WTC11 (cell line): ENCODE data around the gene KAT8.

Source experiments
- ATF1 ChIP-seq: sonication (generic); formaldehyde crosslinking; IDR thresholded peaks from 2 replicates; pipeline ENCODE4 v1.8.1; 2023; ENCODE audit warnings: mild to moderate bottlenecking, moderate library complexity, missing genetic modification reagents
- CBFB ChIP-seq: sonication (generic); formaldehyde crosslinking; IDR thresholded peaks from 2 replicates; pipeline ENCODE4 v1.8.1; 2022; ENCODE audit warnings: mild to moderate bottlenecking, low read depth, missing genetic modification reagents
- CREB1 ChIP-seq: sonication (generic); formaldehyde crosslinking; IDR thresholded peaks from 2 replicates; pipeline ENCODE4 v1.8.0; 2023; ENCODE audit warnings: mild to moderate bottlenecking, missing genetic modification reagents
- ESRRA ChIP-seq: sonication (generic); formaldehyde crosslinking; IDR thresholded peaks from 2 replicates; pipeline ENCODE4 v1.8.1; 2022; ENCODE audit warnings: mild to moderate bottlenecking, missing genetic modification reagents, borderline replicate concordance
- JAZF1 ChIP-seq: fragments of 250-450 bp; sonication (Bioruptor Pico); IDR thresholded peaks from 2 replicates; pipeline ENCODE4 v1.9.0; 2021; ENCODE audit warnings: moderate library complexity, mild to moderate bottlenecking, inconsistent platforms
- KAT7 ChIP-seq: sonication (generic); formaldehyde crosslinking; IDR thresholded peaks from 2 replicates; pipeline ENCODE4 v1.8.1; 2023; ENCODE audit warnings: missing genetic modification reagents, mild to moderate bottlenecking, borderline replicate concordance
- RELA ChIP-seq: sonication (generic); formaldehyde crosslinking; IDR thresholded peaks from 2 replicates; pipeline ENCODE4 v1.8.1; 2022; ENCODE audit warnings: missing genetic modification reagents, mild to moderate bottlenecking, borderline replicate concordance
- TCF7 ChIP-seq: sonication (generic); formaldehyde crosslinking; IDR thresholded peaks from 2 replicates; pipeline ENCODE4 v1.8.0; 2022; ENCODE audit warnings: mild to moderate bottlenecking, low read depth, missing genetic modification reagents, moderate library complexity
- ZBTB21 ChIP-seq: sonication (generic); formaldehyde crosslinking; IDR thresholded peaks from 2 replicates; pipeline ENCODE4 v1.8.1; 2023; ENCODE audit warnings: mild to moderate bottlenecking, missing genetic modification reagents, borderline replicate concordance
- ZNF317 ChIP-seq: sonication (generic); formaldehyde crosslinking; IDR thresholded peaks from 2 replicates; pipeline ENCODE4 v1.8.1; 2023; ENCODE audit warnings: low read depth, mild to moderate bottlenecking, moderate library complexity, missing genetic modification reagents, borderline replicate concordance
- TF ChIP-seq, protein P1 (sequence below): fragments of 200-600 bp; IDR thresholded peaks from 2 replicates; pipeline ENCODE4 v1.8.0; 2022; ENCODE audit warnings: antibody characterized with exemption
- TF ChIP-seq, protein P2 (sequence below): sonication (generic); formaldehyde crosslinking; IDR thresholded peaks from 2 replicates; pipeline ENCODE4 v1.8.1; 2022; ENCODE audit warnings: low read depth, mild to moderate bottlenecking, moderate library complexity, missing genetic modification reagents, borderline replicate concordance

DNA sequence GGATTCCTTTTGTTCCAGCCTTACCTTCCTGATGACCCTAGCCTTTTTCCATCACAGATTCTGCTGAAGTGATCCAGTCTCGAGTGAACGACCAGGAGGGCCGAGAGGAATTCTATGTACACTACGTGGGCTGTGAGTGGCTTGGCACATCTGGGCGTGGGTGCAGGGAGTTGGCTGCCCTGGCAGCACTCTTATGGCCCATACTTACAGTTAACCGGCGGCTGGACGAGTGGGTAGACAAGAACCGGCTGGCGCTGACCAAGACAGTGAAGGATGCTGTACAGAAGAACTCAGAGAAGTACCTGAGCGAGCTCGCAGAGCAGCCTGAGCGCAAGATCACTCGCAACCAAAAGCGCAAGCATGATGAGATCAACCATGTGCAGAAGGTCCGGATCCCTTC, 2.7 kb downstream of the KAT8 start:
- TF ChIP-seq CBFB (CRISPR knock-in tag) (no peak), JAZF1 (CRISPR knock-in tag) (no peak), RELA (CRISPR knock-in tag) (no peak), CREB1 (CRISPR knock-in tag) (no peak), ZBTB21 (CRISPR knock-in tag) (no peak), ESRRA (no peak), KAT7 (no peak), TCF7 (CRISPR knock-in tag) (no peak), ATF1 (no peak), ZNF317 (no peak)
- TF ChIP-seq, protein P1, sequence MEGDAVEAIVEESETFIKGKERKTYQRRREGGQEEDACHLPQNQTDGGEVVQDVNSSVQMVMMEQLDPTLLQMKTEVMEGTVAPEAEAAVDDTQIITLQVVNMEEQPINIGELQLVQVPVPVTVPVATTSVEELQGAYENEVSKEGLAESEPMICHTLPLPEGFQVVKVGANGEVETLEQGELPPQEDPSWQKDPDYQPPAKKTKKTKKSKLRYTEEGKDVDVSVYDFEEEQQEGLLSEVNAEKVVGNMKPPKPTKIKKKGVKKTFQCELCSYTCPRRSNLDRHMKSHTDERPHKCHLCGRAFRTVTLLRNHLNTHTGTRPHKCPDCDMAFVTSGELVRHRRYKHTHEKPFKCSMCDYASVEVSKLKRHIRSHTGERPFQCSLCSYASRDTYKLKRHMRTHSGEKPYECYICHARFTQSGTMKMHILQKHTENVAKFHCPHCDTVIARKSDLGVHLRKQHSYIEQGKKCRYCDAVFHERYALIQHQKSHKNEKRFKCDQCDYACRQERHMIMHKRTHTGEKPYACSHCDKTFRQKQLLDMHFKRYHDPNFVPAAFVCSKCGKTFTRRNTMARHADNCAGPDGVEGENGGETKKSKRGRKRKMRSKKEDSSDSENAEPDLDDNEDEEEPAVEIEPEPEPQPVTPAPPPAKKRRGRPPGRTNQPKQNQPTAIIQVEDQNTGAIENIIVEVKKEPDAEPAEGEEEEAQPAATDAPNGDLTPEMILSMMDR: no peak
- TF ChIP-seq, protein P2, sequence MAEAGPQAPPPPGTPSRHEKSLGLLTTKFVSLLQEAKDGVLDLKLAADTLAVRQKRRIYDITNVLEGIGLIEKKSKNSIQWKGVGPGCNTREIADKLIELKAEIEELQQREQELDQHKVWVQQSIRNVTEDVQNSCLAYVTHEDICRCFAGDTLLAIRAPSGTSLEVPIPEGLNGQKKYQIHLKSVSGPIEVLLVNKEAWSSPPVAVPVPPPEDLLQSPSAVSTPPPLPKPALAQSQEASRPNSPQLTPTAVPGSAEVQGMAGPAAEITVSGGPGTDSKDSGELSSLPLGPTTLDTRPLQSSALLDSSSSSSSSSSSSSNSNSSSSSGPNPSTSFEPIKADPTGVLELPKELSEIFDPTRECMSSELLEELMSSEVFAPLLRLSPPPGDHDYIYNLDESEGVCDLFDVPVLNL (CRISPR knock-in tag): no peak
